Adrenal gland (tissue), 5 donors: ENCODE measurements around the gene NOLC1.

Experiments used
- CTCF ChIP-seq, 6 experiments: fragments of 450-650 bp in 4 of 6; fragments of 200-600 bp in 2 of 6; sonication (generic) in 1 of 6; IDR thresholded peaks; 1 replicate in 5 of 6; 2 replicates in 1 of 6; pipeline versions ENCODE4 v1.5.1 to v1.8.0; 2016 to 2021; ENCODE audit warnings: antibody characterized with exemption in 6 of 6, mild to moderate bottlenecking in 2 of 6, moderate library complexity in 1 of 6
- POLR2A ChIP-seq, 2 donors: fragments of 450-650 bp; IDR thresholded peaks; one replicate each; pipeline ENCODE4 v1.6.1; 2017; ENCODE audit warnings: antibody characterized with exemption in 2 of 2, mild to moderate bottlenecking in 2 of 2, moderate library complexity in 1 of 2
- donor health status: DM: no; HTN: no; CAD: no.

DNA sequence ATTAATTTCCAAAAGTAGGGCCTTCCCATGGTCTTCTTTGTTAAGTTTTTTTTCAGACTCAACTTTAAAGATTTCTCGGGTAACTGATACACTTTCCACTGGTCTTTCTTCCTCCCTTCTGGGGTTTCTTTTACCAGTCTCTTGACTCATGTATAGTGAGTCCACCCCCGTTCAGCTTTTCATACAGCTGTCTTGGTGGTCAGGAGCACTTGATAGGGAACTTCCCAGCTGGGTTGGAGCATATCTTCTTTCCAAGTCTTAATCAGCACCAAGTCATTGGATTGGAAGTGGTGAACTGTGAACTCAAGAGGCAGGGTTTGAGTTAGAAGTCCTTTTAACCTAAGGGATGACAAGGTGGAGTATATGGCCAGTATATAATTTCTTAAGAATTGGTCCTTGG lies 44.7 kb downstream of the NOLC1 start:
- no peak for TF ChIP-seq CTCF (IDR thresholded peaks at IDR 0.05)
- TF ChIP-seq POLR2A (IDR thresholded peaks at IDR 0.05), result no peak
